Keratinocyte (primary cell): Measurements from ENCODE around the gene DENND4C. TPM values are rescaled to one million over a fixed set of nuclear protein-coding genes. Genes with fewer than 3 reads are reported as not detected.

Experiments
- DNase-seq: peaks from one replicate; pipeline ENCODE4 v3.0.0-alpha.2; 2011; ENCODE audit warnings: low read depth, missing footprints, low spot score
- FAIRE-seq: peaks from 2 replicates; lab custom pipeline; 2011; peaks lifted over from hg19 to GRCh38; lab: Jason Lieb, UNC
- H2AFZ ChIP-seq: 2 replicates; pipeline ENCODE4 v1.6.0; 2012; ENCODE audit warnings: low read length, control low read depth, inconsistent platforms; ENCODE audit not compliant: control insufficient read depth
- H3K27ac ChIP-seq: 2 replicates; pipeline ENCODE4 v1.5.1; 2011; ENCODE audit warnings: low read length; ENCODE audit not compliant: control insufficient read depth, insufficient read depth
- H3K27me3 ChIP-seq: 3 replicates; pipeline ENCODE4 v1.6.0; 2011; ENCODE audit warnings: low read length; ENCODE audit not compliant: control insufficient read depth, insufficient read depth; ENCODE audit errors: extremely low read depth
- H3K36me3 ChIP-seq, 2 experiments: 2 replicates in 1 of 2; 3 replicates in 1 of 2; pipeline ENCODE4 v1.5.1; 2011; ENCODE audit warnings: low read length in 2 of 2, mild to moderate bottlenecking in 1 of 2; ENCODE audit not compliant: control insufficient read depth in 2 of 2, insufficient read depth in 2 of 2; ENCODE audit errors: extremely low read depth in 1 of 2
- H3K4me1 ChIP-seq: 3 replicates; pipeline ENCODE4 v1.5.1; 2011; ENCODE audit warnings: low read length; ENCODE audit not compliant: control insufficient read depth, insufficient read depth; ENCODE audit errors: extremely low read depth
- H3K4me2 ChIP-seq: 3 replicates; pipeline ENCODE4 v1.6.0; 2011; ENCODE audit warnings: low read depth, low read length; ENCODE audit not compliant: control insufficient read depth, insufficient read depth; ENCODE audit errors: extremely low read depth
- H3K4me3 ChIP-seq, 3 experiments: fragments of 200-600 bp in 1 of 3; sonication (generic) in 1 of 3; 2 replicates in 2 of 3; 3 replicates in 1 of 3; pipeline ENCODE4 v1.5.1; 2011 to 2016; ENCODE audit warnings: low read length in 3 of 3, mild to moderate bottlenecking in 3 of 3, control low read depth in 2 of 3, inconsistent platforms in 1 of 3, low read depth in 1 of 3, mixed read lengths in 1 of 3, mixed run types in 1 of 3, moderate library complexity in 1 of 3; ENCODE audit not compliant: control insufficient read depth in 2 of 3, insufficient read depth in 2 of 3; ENCODE audit errors: extremely low read depth in 1 of 3
- H3K79me2 ChIP-seq: 2 replicates; pipeline ENCODE4 v1.6.0; 2012; ENCODE audit warnings: low read length; ENCODE audit not compliant: control insufficient read depth, insufficient read depth
- H3K9ac ChIP-seq: 3 replicates; pipeline ENCODE4 v1.6.0; 2011; ENCODE audit warnings: low read length; ENCODE audit not compliant: control insufficient read depth, insufficient read depth; ENCODE audit errors: extremely low read depth
- H3K9me1 ChIP-seq: 3 replicates; pipeline ENCODE4 v1.6.0; 2011; ENCODE audit warnings: low read length; ENCODE audit not compliant: control insufficient read depth, insufficient read depth; ENCODE audit errors: extremely low read depth
- H3K9me3 ChIP-seq: 2 replicates; pipeline ENCODE4 v1.5.1; 2012; ENCODE audit warnings: low read depth, low read length; ENCODE audit not compliant: control insufficient read depth
- H4K20me1 ChIP-seq: 3 replicates; pipeline ENCODE4 v1.6.0; 2011; ENCODE audit warnings: low read length; ENCODE audit not compliant: control insufficient read depth, insufficient read depth; ENCODE audit errors: extremely low read depth
- CTCF ChIP-seq, 3 experiments: IDR thresholded peaks in 1 of 3; conservative IDR thresholded peaks in 1 of 3; optimal IDR thresholded peaks in 1 of 3; 2 replicates in 2 of 3; 3 replicates in 1 of 3; pipeline versions ENCODE3 to v1.5.1; 2011; ENCODE audit warnings: low read length in 3 of 3, mild to moderate bottlenecking in 3 of 3, moderate library complexity in 2 of 3, control low read depth in 1 of 3, inconsistent platforms in 1 of 3; ENCODE audit not compliant: insufficient read depth in 2 of 3; ENCODE audit errors: extremely low read depth in 1 of 3
- EZH2 ChIP-seq: IDR thresholded peaks from one replicate; pipeline ENCODE4 v1.6.1; 2012; ENCODE audit warnings: inconsistent platforms, mild to moderate bottlenecking, low read length, moderate library complexity
- dilution Hi-C: fragments of 300-500 bp; cut with MboI; formaldehyde crosslinking; loops from one replicate; pipeline ENCODE4 v1.7.0; 2020; ENCODE audit warnings: low sequenced_read_pairs; ENCODE audit not compliant: extremely low pct_ligation_motif_present
- polyA minus RNA-seq, 3 experiments: library from RNA; depleted of rRNA, polyadenylated mRNA; stranded (reverse); fragments of >200 nt; gene quantifications; 1 replicate in 1 of 3; 2 replicates in 1 of 3; 3 replicates in 1 of 3; pipeline ENCODE4 v1.2.3, GENCODE V29; 2011
- polyA plus RNA-seq, 5 experiments: library from polyadenylated mRNA; depleted of rRNA in 3 of 5; stranded (reverse) in 3 of 5; stranded (forward) in 1 of 5; unstranded in 1 of 5; fragments of >200 nt; gene quantifications; 1 replicate in 1 of 5; 2 replicates in 3 of 5; 3 replicates in 1 of 5; pipeline versions ENCODE4 v1.2.1 to v1.2.3, GENCODE V29; 2011 to 2012; ENCODE audit warnings: missing spikeins in 2 of 5, low read depth in 1 of 5, low replicate concordance in 1 of 5

The DENND4C gene
- polyA plus RNA-seq (16.5 to 26.0 TPM (median 25.6 TPM) in 3 replicates), polyA minus RNA-seq (6.6 to 79.0 TPM (median 40.6 TPM) in 3 replicates)
- polyA plus RNA-seq (2011; ENCODE audit: low read depth), result 26.1 TPM
- 8.3 and 17.4 TPM in 2 replicates for polyA plus RNA-seq (2011; cell fraction: cytosol; rRNA removed)
- 34.3 and 37.8 TPM in 2 replicates for polyA plus RNA-seq (2011; cell fraction: nucleus; rRNA removed)
- polyA plus RNA-seq (2012; ENCODE audit: low replicate concordance), result 12.9 and 17.7 TPM in 2 replicates
- 17.1 TPM for polyA minus RNA-seq (2011; cell fraction: cytosol; rRNA and poly(A)+ RNA removed)
- polyA minus RNA-seq (2011; cell fraction: nucleus; rRNA and poly(A)+ RNA removed), result 53.2 and 103 TPM in 2 replicates

- Histone ChIP-seq H3K4me1 (peaks cover 12% of the 10 kb centered on the region), H2AFZ (peak within 1 kb of the TSS; percentile 95), H4K20me1 (no peaks in the 10 kb centered on the region), H3K27ac (peak within 1 kb of the TSS; percentile 89), H3K4me2 (peak within 1 kb of the TSS; percentile 95), H3K4me3 (peak within 1 kb of the TSS; percentile 83 to 92 (median 84)), H3K79me2 (peaks cover 48% of the 10 kb centered on the region), H3K9me1 (no peaks in the 10 kb centered on the region), H3K36me3 (no peaks in the 10 kb centered on the region), H3K27me3 (no peaks in the 10 kb centered on the region), H3K9ac (peak within 1 kb of the TSS; percentile 93), H3K9me3 (no peaks in the 10 kb centered on the region)
- dilution Hi-C loops, result no loop called here
- TF ChIP-seq CTCF (optimal IDR thresholded peaks at IDR 0.05 in 1 of 3, IDR thresholded peaks at IDR 0.05 in 1 of 3, conservative IDR thresholded peaks at IDR 0.05 in 1 of 3; ENCODE audit: extremely low read depth in 1 of 3, insufficient read depth in 2 of 3, low read length in 3 of 3) (no peak), EZH2 (no peak)
- DNase-seq, result no peak
- FAIRE-seq, result no peak
Observed at GRCh38 chr9:19230355-19231125, at the start of gene DENND4C. DENND4C (plus strand) TSS chr9:19230693; CDS start chr9:19276175, 45,482 bp downstream.

- Histone ChIP-seq H3K9me1 (no peaks in the 10 kb centered on the region), H3K4me3 (no peak overlapping the region), H3K4me1 (peaks cover 14% of the 10 kb centered on the region), H3K27me3 (no peaks in the 10 kb centered on the region), H3K9ac (no peak overlapping the region), H3K27ac (peak overlapping the region; percentile 2), H3K36me3 (no peaks in the 10 kb centered on the region), H3K9me3 (no peaks in the 10 kb centered on the region), H3K4me2 (no peak overlapping the region), H2AFZ (no peak overlapping the region), H4K20me1 (no peaks in the 10 kb centered on the region), H3K79me2 (no peaks in the 10 kb centered on the region)
- DNase-seq (no peak), FAIRE-seq (no peak)
- dilution Hi-C loops, result no loop called here
- TF ChIP-seq EZH2 (no peak), CTCF (optimal IDR thresholded peaks at IDR 0.05 in 1 of 3, IDR thresholded peaks at IDR 0.05 in 1 of 3, conservative IDR thresholded peaks at IDR 0.05 in 1 of 3; ENCODE audit: extremely low read depth in 1 of 3, insufficient read depth in 2 of 3, low read length in 3 of 3) (no peak)
Observed at GRCh38 chr9:19180991-19181390, 49.5 kb upstream of the DENND4C start.
